ENCODE results near the gene NCOA5.

DNA sequence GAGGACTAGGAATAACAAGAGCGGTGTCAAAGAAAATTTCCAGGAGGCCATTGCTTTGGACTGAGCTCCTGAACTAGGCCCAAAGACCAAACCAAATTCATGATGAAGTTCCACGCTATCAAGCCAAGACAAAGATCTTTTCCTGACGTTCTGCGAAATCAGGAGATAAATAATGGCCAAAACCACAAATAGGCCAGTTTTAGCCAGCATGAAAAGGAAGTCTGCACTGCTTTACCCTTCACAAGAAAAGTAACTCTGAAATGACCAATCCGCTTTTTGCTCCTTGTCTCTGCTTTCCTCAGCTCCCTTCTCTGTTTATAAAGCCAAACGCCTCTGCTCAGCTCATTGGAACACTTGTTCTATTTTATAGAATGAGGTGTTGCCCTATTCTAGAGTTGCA, 6.7 kb downstream of the NCOA5 start:
- TF ChIP-seq POLR2AphosphoS5 (IDR thresholded peaks at IDR 0.05; ENCODE audit: low read length) (no peak), SMAD1 (IDR thresholded peaks at IDR 0.05; ENCODE audit: low read depth, partially characterized antibody) (no peak), ASH2L (IDR thresholded peaks at IDR 0.05; ENCODE audit: borderline replicate concordance, low read depth) (no peak), FOS (IDR thresholded peaks at IDR 0.05; ENCODE audit: borderline replicate concordance, extremely low read depth, insufficient read length) (no peak), BHLHE40 (IDR thresholded peaks at IDR 0.05; ENCODE audit: borderline replicate concordance in 1 of 2, low read depth in 2 of 2, low read length in 1 of 2) (no peak), EP300 (IDR thresholded peaks at IDR 0.05; ENCODE audit: borderline replicate concordance in 1 of 2, control insufficient read depth in 1 of 2, low read depth in 2 of 2, low read length in 2 of 2) (no peak), EGR1 (IDR thresholded peaks at IDR 0.05; ENCODE audit: borderline replicate concordance in 1 of 2, low read depth in 2 of 2, low read length in 2 of 2) (no peak), ZNF274 (IDR thresholded peaks at IDR 0.05; ENCODE audit: insufficient read depth, insufficient read length) (no peak), POLR2A (IDR thresholded peaks at IDR 0.05; ENCODE audit: low read depth, low read length) (no peak), PRDM15 (CRISPR knock-in tag; IDR thresholded peaks at IDR 0.05) (no peak)
- TF ChIP-seq, protein P1, sequence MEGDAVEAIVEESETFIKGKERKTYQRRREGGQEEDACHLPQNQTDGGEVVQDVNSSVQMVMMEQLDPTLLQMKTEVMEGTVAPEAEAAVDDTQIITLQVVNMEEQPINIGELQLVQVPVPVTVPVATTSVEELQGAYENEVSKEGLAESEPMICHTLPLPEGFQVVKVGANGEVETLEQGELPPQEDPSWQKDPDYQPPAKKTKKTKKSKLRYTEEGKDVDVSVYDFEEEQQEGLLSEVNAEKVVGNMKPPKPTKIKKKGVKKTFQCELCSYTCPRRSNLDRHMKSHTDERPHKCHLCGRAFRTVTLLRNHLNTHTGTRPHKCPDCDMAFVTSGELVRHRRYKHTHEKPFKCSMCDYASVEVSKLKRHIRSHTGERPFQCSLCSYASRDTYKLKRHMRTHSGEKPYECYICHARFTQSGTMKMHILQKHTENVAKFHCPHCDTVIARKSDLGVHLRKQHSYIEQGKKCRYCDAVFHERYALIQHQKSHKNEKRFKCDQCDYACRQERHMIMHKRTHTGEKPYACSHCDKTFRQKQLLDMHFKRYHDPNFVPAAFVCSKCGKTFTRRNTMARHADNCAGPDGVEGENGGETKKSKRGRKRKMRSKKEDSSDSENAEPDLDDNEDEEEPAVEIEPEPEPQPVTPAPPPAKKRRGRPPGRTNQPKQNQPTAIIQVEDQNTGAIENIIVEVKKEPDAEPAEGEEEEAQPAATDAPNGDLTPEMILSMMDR (IDR thresholded peaks at IDR 0.05 in 2 of 3, conservative IDR thresholded peaks at IDR 0.05 in 1 of 3; ENCODE audit: control insufficient read depth in 2 of 3, extremely low read depth in 1 of 3, insufficient read depth in 1 of 3, low read depth in 3 of 3, low read length in 3 of 3) = no peak
- TF ChIP-seq, protein P2, sequence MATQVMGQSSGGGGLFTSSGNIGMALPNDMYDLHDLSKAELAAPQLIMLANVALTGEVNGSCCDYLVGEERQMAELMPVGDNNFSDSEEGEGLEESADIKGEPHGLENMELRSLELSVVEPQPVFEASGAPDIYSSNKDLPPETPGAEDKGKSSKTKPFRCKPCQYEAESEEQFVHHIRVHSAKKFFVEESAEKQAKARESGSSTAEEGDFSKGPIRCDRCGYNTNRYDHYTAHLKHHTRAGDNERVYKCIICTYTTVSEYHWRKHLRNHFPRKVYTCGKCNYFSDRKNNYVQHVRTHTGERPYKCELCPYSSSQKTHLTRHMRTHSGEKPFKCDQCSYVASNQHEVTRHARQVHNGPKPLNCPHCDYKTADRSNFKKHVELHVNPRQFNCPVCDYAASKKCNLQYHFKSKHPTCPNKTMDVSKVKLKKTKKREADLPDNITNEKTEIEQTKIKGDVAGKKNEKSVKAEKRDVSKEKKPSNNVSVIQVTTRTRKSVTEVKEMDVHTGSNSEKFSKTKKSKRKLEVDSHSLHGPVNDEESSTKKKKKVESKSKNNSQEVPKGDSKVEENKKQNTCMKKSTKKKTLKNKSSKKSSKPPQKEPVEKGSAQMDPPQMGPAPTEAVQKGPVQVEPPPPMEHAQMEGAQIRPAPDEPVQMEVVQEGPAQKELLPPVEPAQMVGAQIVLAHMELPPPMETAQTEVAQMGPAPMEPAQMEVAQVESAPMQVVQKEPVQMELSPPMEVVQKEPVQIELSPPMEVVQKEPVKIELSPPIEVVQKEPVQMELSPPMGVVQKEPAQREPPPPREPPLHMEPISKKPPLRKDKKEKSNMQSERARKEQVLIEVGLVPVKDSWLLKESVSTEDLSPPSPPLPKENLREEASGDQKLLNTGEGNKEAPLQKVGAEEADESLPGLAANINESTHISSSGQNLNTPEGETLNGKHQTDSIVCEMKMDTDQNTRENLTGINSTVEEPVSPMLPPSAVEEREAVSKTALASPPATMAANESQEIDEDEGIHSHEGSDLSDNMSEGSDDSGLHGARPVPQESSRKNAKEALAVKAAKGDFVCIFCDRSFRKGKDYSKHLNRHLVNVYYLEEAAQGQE (IDR thresholded peaks at IDR 0.05; ENCODE audit: low read depth, low read length) = no peak

Data from GM12878 (cell line).